HEK293 (cell line): Measurements from ENCODE around the gene MRPL39.

Experiments used
- CTCF ChIA-PET: fragments of 350-600 bp; formaldehyde crosslinking; extraction: SDS; loops from one replicate; lab custom pipeline; 2021; ENCODE audit warnings: antibody characterized with exemption; lab: Yijun Ruan, JAX
- POLR2A ChIA-PET: fragments of 300-600 bp; formaldehyde crosslinking; extraction: SDS; loops from one replicate; lab custom pipeline; 2020; ENCODE audit warnings: antibody characterized with exemption, inconsistent platforms; lab: Yijun Ruan, JAX
- H3K27ac ChIP-seq: fragments of 200-500 bp; sonication (Bioruptor generic); 2 replicates; pipeline ENCODE4 v1.5.1; 2014; ENCODE audit warnings: low read depth, low read length, control low read depth, inconsistent platforms; ENCODE audit errors: extremely low read depth
- H3K36me3 ChIP-seq, 2 experiments: fragments of 200-500 bp in 1 of 2; sonication (Bioruptor generic) in 1 of 2; 1 replicate in 1 of 2; 2 replicates in 1 of 2; pipeline ENCODE4 v1.5.1; 2014 to 2017; ENCODE audit warnings: inconsistent platforms in 2 of 2, low read length in 2 of 2; ENCODE audit not compliant: control insufficient read depth in 2 of 2, insufficient read depth in 1 of 2
- H3K4me1 ChIP-seq: fragments of 200-500 bp; sonication (Bioruptor generic); 2 replicates; pipeline ENCODE4 v1.5.1; 2014; ENCODE audit warnings: mild to moderate bottlenecking, low read length, inconsistent platforms; ENCODE audit not compliant: control insufficient read depth, insufficient read depth
- H3K4me3 ChIP-seq: 2 replicates; pipeline ENCODE4 v1.5.1; 2011; ENCODE audit warnings: low read depth, mild to moderate bottlenecking, control low read depth, low read length, moderate library complexity
- H3K9me3 ChIP-seq: fragments of 200-500 bp; sonication (Bioruptor generic); 2 replicates; pipeline ENCODE4 v1.5.1; 2014; ENCODE audit warnings: low read depth, low read length, inconsistent platforms; ENCODE audit not compliant: control insufficient read depth, insufficient read depth
- BCL11A ChIP-seq: fragments of 450-650 bp; formaldehyde crosslinking; IDR thresholded peaks from 2 replicates; pipeline ENCODE4 v1.5.1; 2016; ENCODE audit warnings: low read depth, missing biosample characterization, missing genetic modification characterization
- KLF16 ChIP-seq: fragments of 450-650 bp; formaldehyde crosslinking; IDR thresholded peaks from 2 replicates; pipeline ENCODE4 v1.5.1; 2017; ENCODE audit warnings: missing biosample characterization, missing genetic modification characterization
- MZF1 ChIP-seq: fragments of 450-650 bp; formaldehyde crosslinking; IDR thresholded peaks from 2 replicates; pipeline ENCODE4 v1.5.1; 2017; ENCODE audit warnings: missing biosample characterization, missing genetic modification characterization, borderline replicate concordance
- TCF7L2 ChIP-seq: IDR thresholded peaks from 2 replicates; pipeline ENCODE4 v1.6.1; 2011; ENCODE audit warnings: low read depth, mild to moderate bottlenecking, inconsistent platforms, low read length, moderate library complexity, borderline replicate concordance
- ZBTB1 ChIP-seq: fragments of 450-650 bp; formaldehyde crosslinking; IDR thresholded peaks from 2 replicates; pipeline ENCODE4 v1.5.1; 2016; ENCODE audit warnings: missing biosample characterization, missing genetic modification characterization
- ZNF175 ChIP-seq: fragments of 450-650 bp; formaldehyde crosslinking; IDR thresholded peaks from 2 replicates; pipeline ENCODE4 v1.5.1; 2016; ENCODE audit warnings: missing biosample characterization, missing genetic modification characterization
- ZNF184 ChIP-seq: fragments of 450-650 bp; IDR thresholded peaks from 2 replicates; pipeline ENCODE4 v1.5.1; 2018; ENCODE audit warnings: missing biosample characterization, mild to moderate bottlenecking, missing genetic modification characterization
- ZNF2 ChIP-seq: fragments of 450-650 bp; formaldehyde crosslinking; IDR thresholded peaks from 2 replicates; pipeline ENCODE4 v1.5.1; 2016; ENCODE audit warnings: missing biosample characterization, missing genetic modification characterization
- ZNF223 ChIP-seq: fragments of 450-650 bp; formaldehyde crosslinking; IDR thresholded peaks from 2 replicates; pipeline ENCODE4 v1.5.1; 2016; ENCODE audit warnings: missing biosample characterization, missing genetic modification characterization
- ZNF335 ChIP-seq: fragments of 450-650 bp; formaldehyde crosslinking; conservative IDR thresholded peaks from 2 replicates; pipeline ENCODE4 v1.5.1; 2016; ENCODE audit warnings: missing biosample characterization, missing genetic modification characterization
- ZNF350 ChIP-seq: fragments of 450-650 bp; formaldehyde crosslinking; IDR thresholded peaks from 2 replicates; pipeline ENCODE4 v1.5.0; 2017; ENCODE audit warnings: missing biosample characterization, mild to moderate bottlenecking, missing genetic modification characterization
- ZNF426 ChIP-seq: fragments of 450-650 bp; formaldehyde crosslinking; IDR thresholded peaks from 2 replicates; pipeline ENCODE4 v1.5.1; 2017; ENCODE audit warnings: missing biosample characterization, missing genetic modification characterization, mild to moderate bottlenecking, inconsistent platforms, moderate library complexity
- ZNF561 ChIP-seq: fragments of 450-650 bp; IDR thresholded peaks from 2 replicates; pipeline ENCODE4 v1.5.1; 2018; ENCODE audit warnings: missing biosample characterization, missing genetic modification characterization, borderline replicate concordance
- ZNF791 ChIP-seq: fragments of 450-650 bp; formaldehyde crosslinking; IDR thresholded peaks from 2 replicates; pipeline ENCODE4 v1.5.1; 2016; ENCODE audit warnings: missing biosample characterization, missing genetic modification characterization
- TF ChIP-seq, protein P1 (sequence below): fragments of 450-650 bp; formaldehyde crosslinking; IDR thresholded peaks from 2 replicates; pipeline ENCODE4 v1.5.1; 2017; ENCODE audit warnings: missing biosample characterization, missing genetic modification characterization
- TF ChIP-seq, protein P2 (sequence below): fragments of 450-650 bp; formaldehyde crosslinking; IDR thresholded peaks from 2 replicates; pipeline ENCODE4 v1.5.1; 2016; ENCODE audit warnings: missing biosample characterization, missing genetic modification characterization
- TF ChIP-seq, protein P3 (sequence below): fragments of 450-650 bp; formaldehyde crosslinking; IDR thresholded peaks from 2 replicates; pipeline ENCODE4 v1.5.1; 2016; ENCODE audit warnings: missing biosample characterization, missing genetic modification characterization
- TF ChIP-seq, protein P4 (sequence below): fragments of 450-650 bp; IDR thresholded peaks from 2 replicates; pipeline ENCODE4 v1.5.1; 2018; ENCODE audit warnings: missing biosample characterization, missing genetic modification characterization
- TF ChIP-seq, protein P5 (sequence below): fragments of 450-650 bp; formaldehyde crosslinking; IDR thresholded peaks from 2 replicates; pipeline ENCODE4 v1.5.1; 2016; ENCODE audit warnings: missing biosample characterization, missing genetic modification characterization
- TF ChIP-seq, protein P6 (sequence below): fragments of 450-650 bp; formaldehyde crosslinking; IDR thresholded peaks from 2 replicates; pipeline ENCODE4 v1.5.1; 2016; ENCODE audit warnings: missing biosample characterization, missing genetic modification characterization

MRPL39 gene

DNA sequence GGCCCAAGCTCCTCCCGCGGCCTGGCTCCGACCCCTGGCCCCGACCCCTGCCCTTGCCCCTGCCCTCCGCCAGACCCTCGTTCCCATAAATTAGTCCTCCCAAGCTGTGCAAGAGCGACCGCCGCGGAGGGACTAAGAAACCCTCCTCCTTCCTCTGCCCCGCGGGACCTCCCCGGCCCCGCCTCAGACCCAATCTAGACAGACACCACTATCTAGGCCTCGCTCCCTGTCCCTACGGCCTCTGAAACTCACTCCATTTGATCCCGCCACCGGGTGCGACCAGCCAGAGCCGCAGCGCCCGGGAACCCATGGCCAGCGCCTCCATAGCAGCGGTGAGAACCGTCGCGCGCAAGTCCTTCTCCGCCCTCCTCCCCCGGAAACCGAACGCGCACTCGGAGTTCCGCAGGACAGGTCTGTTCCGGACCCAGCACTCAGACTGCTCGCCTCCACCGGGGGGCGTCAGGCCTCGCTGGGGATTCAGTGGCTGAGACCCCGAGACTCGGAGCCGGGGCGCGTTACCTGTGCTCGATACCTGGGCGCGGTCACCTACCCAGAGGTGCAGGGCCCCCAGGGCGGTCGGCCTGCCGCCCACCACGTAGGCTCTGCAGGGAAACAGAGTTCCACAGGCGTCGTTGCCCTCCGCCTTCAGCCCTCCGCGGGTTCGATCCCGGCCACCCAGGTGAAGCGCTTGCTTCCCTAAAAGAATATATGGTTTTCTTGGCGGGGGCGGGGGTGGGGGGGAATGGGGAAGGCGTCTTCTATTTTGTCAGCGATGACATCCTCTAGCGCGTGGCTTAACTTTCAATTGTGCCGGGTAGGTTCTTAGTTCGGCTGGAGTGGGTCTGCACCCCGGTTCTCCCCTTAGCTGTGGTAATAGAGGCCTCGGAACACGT lies at the start of gene MRPL39 (continued):
- TF ChIP-seq, protein P1, sequence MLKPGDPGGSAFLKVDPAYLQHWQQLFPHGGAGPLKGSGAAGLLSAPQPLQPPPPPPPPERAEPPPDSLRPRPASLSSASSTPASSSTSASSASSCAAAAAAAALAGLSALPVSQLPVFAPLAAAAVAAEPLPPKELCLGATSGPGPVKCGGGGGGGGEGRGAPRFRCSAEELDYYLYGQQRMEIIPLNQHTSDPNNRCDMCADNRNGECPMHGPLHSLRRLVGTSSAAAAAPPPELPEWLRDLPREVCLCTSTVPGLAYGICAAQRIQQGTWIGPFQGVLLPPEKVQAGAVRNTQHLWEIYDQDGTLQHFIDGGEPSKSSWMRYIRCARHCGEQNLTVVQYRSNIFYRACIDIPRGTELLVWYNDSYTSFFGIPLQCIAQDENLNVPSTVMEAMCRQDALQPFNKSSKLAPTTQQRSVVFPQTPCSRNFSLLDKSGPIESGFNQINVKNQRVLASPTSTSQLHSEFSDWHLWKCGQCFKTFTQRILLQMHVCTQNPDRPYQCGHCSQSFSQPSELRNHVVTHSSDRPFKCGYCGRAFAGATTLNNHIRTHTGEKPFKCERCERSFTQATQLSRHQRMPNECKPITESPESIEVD, result no peak
- TF ChIP-seq MZF1 (tag by site-specific recombination) (peak; percentile 81; the same call in 1 of the 2 replicates), ZNF791 (no peak)

DNA sequence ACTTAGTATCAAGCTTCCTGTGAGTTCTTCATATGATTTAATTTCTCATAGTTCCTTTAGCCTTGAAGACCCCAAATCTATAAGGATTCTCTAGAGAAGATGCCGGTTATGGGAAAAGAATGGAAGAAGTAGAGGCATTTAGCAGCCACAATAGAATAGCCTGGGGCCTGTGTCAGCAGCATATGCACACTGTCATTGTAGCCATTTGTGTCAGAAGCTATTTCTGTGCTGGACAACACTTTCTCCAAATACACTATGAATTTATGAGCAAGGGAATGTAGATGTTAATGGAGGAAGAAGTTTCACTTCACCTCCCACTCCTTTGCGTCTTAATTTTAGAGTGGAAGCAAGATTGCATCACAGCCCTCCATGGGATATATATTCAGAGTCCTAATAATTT lies 49.1 kb upstream of the MRPL39 start:
- Histone ChIP-seq H3K27ac (no peak overlapping the region), H3K4me1 (no peaks in the 10 kb centered on the region), H3K4me3 (no peak overlapping the region), H3K36me3 (no peaks in the 10 kb centered on the region), H3K9me3 (no peaks in the 10 kb centered on the region)
- TF ChIP-seq ZNF223 (tag by site-specific recombination) (no peak), TCF7L2 (no peak), ZNF335 (tag by site-specific recombination) (no peak), ZNF426 (tag by site-specific recombination) (no peak)
- TF ChIP-seq, protein P2, sequence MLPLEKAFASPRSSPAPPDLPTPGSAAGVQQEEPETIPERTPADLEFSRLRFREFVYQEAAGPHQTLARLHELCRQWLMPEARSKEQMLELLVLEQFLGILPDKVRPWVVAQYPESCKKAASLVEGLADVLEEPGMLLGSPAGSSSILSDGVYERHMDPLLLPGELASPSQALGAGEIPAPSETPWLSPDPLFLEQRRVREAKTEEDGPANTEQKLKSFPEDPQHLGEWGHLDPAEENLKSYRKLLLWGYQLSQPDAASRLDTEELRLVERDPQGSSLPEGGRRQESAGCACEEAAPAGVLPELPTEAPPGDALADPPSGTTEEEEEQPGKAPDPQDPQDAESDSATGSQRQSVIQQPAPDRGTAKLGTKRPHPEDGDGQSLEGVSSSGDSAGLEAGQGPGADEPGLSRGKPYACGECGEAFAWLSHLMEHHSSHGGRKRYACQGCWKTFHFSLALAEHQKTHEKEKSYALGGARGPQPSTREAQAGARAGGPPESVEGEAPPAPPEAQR, result no peak
- TF ChIP-seq, protein P3, sequence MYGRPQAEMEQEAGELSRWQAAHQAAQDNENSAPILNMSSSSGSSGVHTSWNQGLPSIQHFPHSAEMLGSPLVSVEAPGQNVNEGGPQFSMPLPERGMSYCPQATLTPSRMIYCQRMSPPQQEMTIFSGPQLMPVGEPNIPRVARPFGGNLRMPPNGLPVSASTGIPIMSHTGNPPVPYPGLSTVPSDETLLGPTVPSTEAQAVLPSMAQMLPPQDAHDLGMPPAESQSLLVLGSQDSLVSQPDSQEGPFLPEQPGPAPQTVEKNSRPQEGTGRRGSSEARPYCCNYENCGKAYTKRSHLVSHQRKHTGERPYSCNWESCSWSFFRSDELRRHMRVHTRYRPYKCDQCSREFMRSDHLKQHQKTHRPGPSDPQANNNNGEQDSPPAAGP, result no peak
- ChIA-PET CTCF (interaction anchor here (0.6 to 1.7 kb wide), 2 partner anchors 46 to 48 kb away, joined by 6 to 7 read pairs; no protein-coding TSS in a partner anchor), POLR2A (no interaction called here)

DNA sequence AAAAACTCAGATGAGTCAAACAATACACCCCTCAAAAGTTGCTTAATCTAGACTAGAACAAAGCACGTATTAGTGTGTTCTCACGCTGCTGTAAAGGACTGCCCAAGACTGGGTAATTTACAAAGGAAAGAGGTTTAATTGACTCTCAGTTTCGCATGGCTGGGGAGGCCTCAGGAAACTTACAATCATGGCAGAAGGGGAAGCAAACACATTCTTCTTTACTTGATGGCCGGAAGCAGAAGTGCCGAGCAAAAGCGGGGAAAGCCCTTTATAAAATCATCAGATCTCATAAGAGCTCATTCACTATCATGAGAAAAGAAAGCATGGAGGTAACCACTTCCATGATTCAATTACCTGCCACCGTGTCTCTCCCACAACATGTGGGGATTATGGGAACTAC lies 41.9 kb upstream of the MRPL39 start:
- ChIA-PET POLR2A (no interaction called here), CTCF (interaction anchor here (1.1 kb wide), 1 partner anchor 15 kb away, joined by 3 read pairs; no protein-coding TSS in a partner anchor)
- Histone ChIP-seq H3K36me3 (no peaks in the 10 kb centered on the region), H3K9me3 (no peaks in the 10 kb centered on the region), H3K4me1 (no peaks in the 10 kb centered on the region), H3K4me3 (no peak overlapping the region), H3K27ac (no peak overlapping the region)
- TF ChIP-seq ZNF350 (tag by site-specific recombination) (no peak), KLF16 (no peak), ZNF2 (tag by site-specific recombination) (no peak), BCL11A (no peak), ZNF184 (tag by site-specific recombination) (no peak), ZBTB1 (tag by site-specific recombination) (no peak), ZNF175 (no peak), ZNF561 (tag by site-specific recombination) (no peak)
- TF ChIP-seq, protein P4, sequence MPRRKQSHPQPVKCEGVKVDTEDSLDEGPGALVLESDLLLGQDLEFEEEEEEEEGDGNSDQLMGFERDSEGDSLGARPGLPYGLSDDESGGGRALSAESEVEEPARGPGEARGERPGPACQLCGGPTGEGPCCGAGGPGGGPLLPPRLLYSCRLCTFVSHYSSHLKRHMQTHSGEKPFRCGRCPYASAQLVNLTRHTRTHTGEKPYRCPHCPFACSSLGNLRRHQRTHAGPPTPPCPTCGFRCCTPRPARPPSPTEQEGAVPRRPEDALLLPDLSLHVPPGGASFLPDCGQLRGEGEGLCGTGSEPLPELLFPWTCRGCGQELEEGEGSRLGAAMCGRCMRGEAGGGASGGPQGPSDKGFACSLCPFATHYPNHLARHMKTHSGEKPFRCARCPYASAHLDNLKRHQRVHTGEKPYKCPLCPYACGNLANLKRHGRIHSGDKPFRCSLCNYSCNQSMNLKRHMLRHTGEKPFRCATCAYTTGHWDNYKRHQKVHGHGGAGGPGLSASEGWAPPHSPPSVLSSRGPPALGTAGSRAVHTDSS (tag by site-specific recombination), result no peak
- TF ChIP-seq, protein P5, sequence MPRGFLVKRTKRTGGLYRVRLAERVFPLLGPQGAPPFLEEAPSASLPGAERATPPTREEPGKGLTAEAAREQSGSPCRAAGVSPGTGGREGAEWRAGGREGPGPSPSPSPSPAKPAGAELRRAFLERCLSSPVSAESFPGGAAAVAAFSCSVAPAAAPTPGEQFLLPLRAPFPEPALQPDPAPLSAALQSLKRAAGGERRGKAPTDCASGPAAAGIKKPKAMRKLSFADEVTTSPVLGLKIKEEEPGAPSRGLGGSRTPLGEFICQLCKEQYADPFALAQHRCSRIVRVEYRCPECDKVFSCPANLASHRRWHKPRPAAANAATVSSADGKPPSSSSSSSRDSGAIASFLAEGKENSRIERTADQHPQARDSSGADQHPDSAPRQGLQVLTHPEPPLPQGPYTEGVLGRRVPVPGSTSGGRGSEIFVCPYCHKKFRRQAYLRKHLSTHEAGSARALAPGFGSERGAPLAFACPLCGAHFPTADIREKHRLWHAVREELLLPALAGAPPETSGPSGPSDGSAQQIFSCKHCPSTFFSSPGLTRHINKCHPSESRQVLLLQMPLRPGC (tag by site-specific recombination), result no peak
- TF ChIP-seq, protein P6, sequence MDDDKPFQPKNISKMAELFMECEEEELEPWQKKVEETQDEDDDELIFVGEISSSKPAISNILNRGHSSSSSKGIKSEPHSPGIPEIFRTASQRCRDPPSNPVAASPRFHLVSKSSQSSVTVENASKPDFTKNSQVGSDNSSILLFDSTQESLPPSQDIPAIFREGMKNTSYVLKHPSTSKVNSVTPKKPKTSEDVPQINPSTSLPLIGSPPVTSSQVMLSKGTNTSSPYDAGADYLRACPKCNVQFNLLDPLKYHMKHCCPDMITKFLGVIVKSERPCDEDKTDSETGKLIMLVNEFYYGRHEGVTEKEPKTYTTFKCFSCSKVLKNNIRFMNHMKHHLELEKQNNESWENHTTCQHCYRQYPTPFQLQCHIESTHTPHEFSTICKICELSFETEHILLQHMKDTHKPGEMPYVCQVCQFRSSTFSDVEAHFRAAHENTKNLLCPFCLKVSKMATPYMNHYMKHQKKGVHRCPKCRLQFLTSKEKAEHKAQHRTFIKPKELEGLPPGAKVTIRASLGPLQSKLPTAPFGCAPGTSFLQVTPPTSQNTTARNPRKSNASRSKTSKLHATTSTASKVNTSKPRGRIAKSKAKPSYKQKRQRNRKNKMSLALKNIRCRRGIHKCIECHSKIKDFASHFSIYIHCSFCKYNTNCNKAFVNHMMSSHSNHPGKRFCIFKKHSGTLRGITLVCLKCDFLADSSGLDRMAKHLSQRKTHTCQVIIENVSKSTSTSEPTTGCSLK (tag by site-specific recombination), result no peak
